HuH-7.5 (cell line): ENCODE measurements around the gene OR2F1.

Experiments
- DNase-seq: peaks from one replicate; pipeline ENCODE4 v3.0.0; 2011; ENCODE audit warnings: low spot score

The OR2F1 gene

GRCh38 chr7:143954135-143954534 lies 509 bp upstream of the OR2F1 start:
- DNase-seq = no peak

- DNase-seq = no peak
These were observed 4.1 kb downstream of the OR2F1 start for GRCh38 chr7:143958781-143959180.

- no peak for DNase-seq
These were observed 6.4 kb downstream of the OR2F1 start for GRCh38 chr7:143960813-143961610.

GRCh38 chr7:143965280-143965679 lies 10.6 kb downstream of the OR2F1 start:
- DNase-seq = no peak

- DNase-seq = no peak
These were observed 12.8 kb downstream of the OR2F1 start for GRCh38 chr7:143967398-143967797.

GRCh38 chr7:143973870-143974416 lies 19.3 kb downstream of the OR2F1 start:
- no peak for DNase-seq

GRCh38 chr7:143974459-143974858 lies 19.8 kb downstream of the OR2F1 start:
- DNase-seq = peak; percentile 36

- no peak for DNase-seq
These were observed 21.0 kb downstream of the OR2F1 start for GRCh38 chr7:143975617-143976016.

- no peak for DNase-seq
These were observed 23.9 kb downstream of the OR2F1 start for GRCh38 chr7:143978585-143978984.

GRCh38 chr7:143979359-143979758 lies 24.7 kb downstream of the OR2F1 start:
- no peak for DNase-seq

GRCh38 chr7:143979998-143980397 lies 25.4 kb downstream of the OR2F1 start:
- no peak for DNase-seq

GRCh38 chr7:143980746-143981510 lies 26.3 kb downstream of the OR2F1 start:
- DNase-seq = no peak

- no peak for DNase-seq
These were observed 29.3 kb downstream of the OR2F1 start for GRCh38 chr7:143983960-143984359.

GRCh38 chr7:143987513-143987912 lies 32.9 kb downstream of the OR2F1 start:
- DNase-seq = no peak

- DNase-seq = no peak
These were observed 34.5 kb downstream of the OR2F1 start for GRCh38 chr7:143988976-143989745.

- DNase-seq = no peak
These were observed 38.0 kb downstream of the OR2F1 start for GRCh38 chr7:143992670-143993069.

- DNase-seq = no peak
These were observed 39.3 kb downstream of the OR2F1 start for GRCh38 chr7:143993924-143994323.

GRCh38 chr7:144000020-144000419 lies 45.4 kb downstream of the OR2F1 start, which contains the start of gene OR6B1:
TSS of gene OR6B1 (plus strand) at chr7:144000320. CDS start at chr7:144003997, 3,677 bp downstream.
- DNase-seq = no peak

GRCh38 chr7:144001543-144001942 lies 46.9 kb downstream of the OR2F1 start:
- DNase-seq = no peak

- no peak for DNase-seq
These were observed 50.1 kb downstream of the OR2F1 start for GRCh38 chr7:144004703-144005102.

GRCh38 chr7:144006029-144006691 lies 51.5 kb downstream of the OR2F1 start:
- no peak for DNase-seq

GRCh38 chr7:144006692-144007042 lies 52.0 kb downstream of the OR2F1 start:
- no peak for DNase-seq
